ENCODE measurements around the gene RPL5. TPM values are rescaled to one million over a fixed set of nuclear protein-coding genes. Genes with fewer than 3 reads are reported as not detected.
A peak's percentile ranks its signal among the peaks of the same experiment; 100 is the strongest.

Gene RPL5
- total RNA-seq, 2 experiments from 2014 or later, result 1,359 to 1,602 TPM

- ChIA-PET POLR2A (no interaction called here), CTCF (no interaction called here)
- peaks cover 3% of the 10 kb centered on the region for H3K4me1 Mint-ChIP-seq
- H3K27ac Mint-ChIP-seq, result no peak overlapping the region
- H3K36me3 Mint-ChIP-seq (ENCODE audit: low read depth), result no peaks in the 10 kb centered on the region
- peaks cover 35% of the 10 kb centered on the region for H3K27me3 Mint-ChIP-seq
- H3K9me3 Mint-ChIP-seq (ENCODE audit: low read depth), result no peaks in the 10 kb centered on the region
- intact Hi-C loops (cut with DNase I, micrococcal nuclease), result no loop called here
- DNase-seq (no peak), ATAC-seq (no peak)
- H3K4me3 Mint-ChIP-seq, result no peak overlapping the region
Observed at GRCh38 chr1:92795166-92795565, 36.7 kb upstream of the RPL5 start.

- ChIA-PET POLR2A (no interaction called here), CTCF (interaction anchor here (1.0 to 1.8 kb wide), 3 partner anchors 19 to 49 kb away, joined by 4 to 6 read pairs (median 4); no protein-coding TSS in a partner anchor)
- Mint-ChIP-seq H3K4me1 (no peaks in the 10 kb centered on the region), H3K27ac (no peak overlapping the region), H3K4me3 (no peak overlapping the region), H3K9me3 (ENCODE audit: low read depth) (no peaks in the 10 kb centered on the region), H3K27me3 (peaks cover 22% of the 10 kb centered on the region), H3K36me3 (ENCODE audit: low read depth) (no peaks in the 10 kb centered on the region)
- no peak for ATAC-seq
- no peak for DNase-seq
- intact Hi-C loops (cut with DNase I, micrococcal nuclease), result no loop called here
Observed at GRCh38 chr1:92797297-92797696, 34.5 kb upstream of the RPL5 start.

DNA sequence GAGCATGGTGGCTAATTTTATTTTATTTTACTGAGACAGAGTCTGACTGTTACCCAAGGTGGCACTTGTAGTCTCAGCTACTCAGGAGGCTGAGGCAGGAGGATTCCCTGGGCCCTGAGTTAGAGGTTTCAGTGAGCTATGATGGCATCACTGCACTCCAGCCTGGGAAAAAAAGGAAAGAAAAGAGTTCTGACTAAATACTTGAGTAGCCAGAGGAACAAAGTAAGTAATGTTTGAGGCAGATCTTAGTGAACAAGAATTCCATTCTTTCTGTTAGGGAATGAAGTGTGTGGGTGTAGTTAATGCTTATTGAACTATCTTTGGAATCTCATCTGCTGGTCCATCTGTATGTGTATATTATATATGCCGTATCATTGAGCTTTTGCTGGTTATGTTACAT lies 33.9 kb upstream of the RPL5 start:
- ChIA-PET CTCF (interaction anchor here (1.0 to 1.8 kb wide), 3 partner anchors 19 to 49 kb away, joined by 4 to 6 read pairs (median 4); no protein-coding TSS in a partner anchor), POLR2A (no interaction called here)
- no peak for DNase-seq
- intact Hi-C loops (cut with DNase I, micrococcal nuclease), result no loop called here
- peaks cover 17% of the 10 kb centered on the region for H3K27me3 Mint-ChIP-seq
- no peaks in the 10 kb centered on the region for H3K4me1 Mint-ChIP-seq
- ATAC-seq, result no peak
- no peaks in the 10 kb centered on the region for H3K9me3 Mint-ChIP-seq (ENCODE audit: low read depth)
- no peak overlapping the region for H3K27ac Mint-ChIP-seq
- no peak overlapping the region for H3K4me3 Mint-ChIP-seq
- no peaks in the 10 kb centered on the region for H3K36me3 Mint-ChIP-seq (ENCODE audit: low read depth)

DNA sequence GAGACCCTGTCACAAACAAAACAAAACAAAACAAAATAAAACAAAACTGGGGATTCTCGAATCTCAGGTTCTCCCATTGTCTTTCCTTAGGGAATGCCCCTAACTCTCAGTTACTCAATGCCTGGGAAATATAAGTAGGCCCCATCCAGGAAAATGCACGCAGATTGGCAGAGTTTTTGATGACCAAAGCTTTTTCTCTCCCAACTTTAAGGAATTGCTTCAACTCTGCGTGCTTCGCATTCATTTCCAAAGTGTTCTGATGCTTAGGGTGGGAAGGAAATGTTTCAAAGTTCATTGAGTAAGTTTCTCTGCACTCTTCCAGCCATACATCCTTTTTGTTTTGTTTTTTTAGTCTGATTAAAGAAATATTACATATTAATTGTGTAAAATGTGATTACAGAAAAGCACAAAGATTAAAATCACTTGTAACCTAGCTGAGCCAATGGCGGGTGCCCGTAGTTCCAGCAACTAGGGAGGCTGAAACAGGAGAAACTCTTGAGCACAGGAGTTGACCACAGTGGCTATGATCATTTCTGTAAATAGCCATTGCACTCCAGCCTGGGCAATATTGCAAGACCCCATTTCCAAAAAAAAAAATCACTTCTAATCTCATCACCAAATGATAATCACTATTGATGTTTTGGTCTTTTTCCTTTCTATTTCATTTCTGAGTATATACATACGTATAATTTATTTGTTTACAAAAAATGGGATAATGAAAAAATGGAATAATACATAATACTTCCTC lies 28.5 kb upstream of the RPL5 start:
- H3K27me3 Mint-ChIP-seq, result peaks cover 2% of the 10 kb centered on the region
- CTCF ChIA-PET, result interaction anchor here (1.8 kb wide), 1 partner anchor 15 kb away, joined by 6 read pairs; no protein-coding TSS in a partner anchor

DNA sequence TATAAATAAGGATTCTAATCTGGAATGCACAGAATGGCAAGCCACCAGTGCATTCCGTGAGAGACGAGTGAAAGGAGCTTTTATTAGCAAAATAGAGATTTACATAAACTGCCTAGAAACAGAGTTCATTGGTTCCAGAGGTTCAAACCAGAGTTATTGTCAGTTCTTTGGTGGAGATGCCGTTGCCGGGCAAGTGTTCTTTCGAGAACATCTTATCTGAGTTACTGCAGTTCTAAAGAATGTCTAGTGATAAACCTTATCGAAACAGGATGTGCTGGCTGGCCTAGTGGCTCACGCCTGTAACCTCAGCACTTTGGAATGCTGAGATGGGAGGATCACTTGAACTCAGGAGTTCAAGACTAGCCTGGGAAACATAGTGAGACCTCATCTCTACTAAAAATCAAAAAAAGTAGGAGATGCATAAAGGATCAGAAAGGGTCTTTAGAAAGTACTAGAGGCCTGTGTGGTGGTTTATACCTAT lies 27.1 kb upstream of the RPL5 start:
- ChIA-PET POLR2A (no interaction called here), CTCF (interaction anchor here (0.7 to 1.8 kb wide), 4 partner anchors 12 to 319 kb away, joined by 3 to 6 read pairs (median 3); no protein-coding TSS in a partner anchor)
- no peak overlapping the region for H3K4me3 Mint-ChIP-seq
- intact Hi-C loops (cut with DNase I, micrococcal nuclease), result no loop called here
- H3K4me1 Mint-ChIP-seq, result no peaks in the 10 kb centered on the region
- DNase-seq (peak; percentile 29), ATAC-seq (peak; percentile 47)
- peaks cover 2% of the 10 kb centered on the region for H3K27me3 Mint-ChIP-seq
- H3K27ac Mint-ChIP-seq, result no peak overlapping the region
- H3K36me3 Mint-ChIP-seq (ENCODE audit: low read depth), result no peaks in the 10 kb centered on the region
- no peaks in the 10 kb centered on the region for H3K9me3 Mint-ChIP-seq (ENCODE audit: low read depth)

More for the DNA sequence above, 28.5 kb upstream of the RPL5 start:
- Mint-ChIP-seq H3K36me3 (ENCODE audit: low read depth) (no peaks in the 10 kb centered on the region), H3K27ac (no peak overlapping the region), H3K4me1 (no peaks in the 10 kb centered on the region), H3K9me3 (ENCODE audit: low read depth) (no peaks in the 10 kb centered on the region), H3K4me3 (no peak overlapping the region)
- intact Hi-C loops (cut with DNase I, micrococcal nuclease), result no loop called here
- ATAC-seq, result no peak
- POLR2A ChIA-PET, result interaction anchor here (0.7 kb wide), 1 partner anchor 167 kb away, joined by 3 read pairs; no protein-coding TSS in a partner anchor
- no peak for DNase-seq

DNA sequence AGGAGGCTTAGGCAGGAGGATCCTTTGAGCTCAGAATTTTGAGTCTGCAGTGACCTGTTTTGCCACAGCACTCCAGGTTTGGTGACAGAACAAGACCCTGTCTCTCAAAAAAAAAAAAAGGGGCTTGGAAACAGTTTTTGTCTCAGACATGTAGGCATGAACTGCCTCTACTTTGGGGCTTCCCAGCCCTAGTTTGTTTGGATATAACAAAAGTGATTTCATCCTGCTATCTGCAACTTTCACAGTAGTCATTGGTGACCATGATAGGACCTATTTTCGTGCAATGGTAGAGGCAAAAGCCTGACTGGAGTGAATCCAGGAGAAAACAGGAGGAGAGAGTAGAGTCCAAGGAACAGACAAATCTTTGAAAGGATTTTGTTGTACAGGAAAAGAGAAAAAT lies 26.6 kb upstream of the RPL5 start:
- H3K4me1 Mint-ChIP-seq, result no peaks in the 10 kb centered on the region
- no peak overlapping the region for H3K27ac Mint-ChIP-seq
- intact Hi-C loops (cut with DNase I, micrococcal nuclease), result no loop called here
- ChIA-PET CTCF (interaction anchor here (0.7 to 1.8 kb wide), 4 partner anchors 12 to 320 kb away, joined by 3 to 6 read pairs (median 3); no protein-coding TSS in a partner anchor), POLR2A (no interaction called here)
- H3K27me3 Mint-ChIP-seq, result peaks cover 2% of the 10 kb centered on the region
- DNase-seq (no peak), ATAC-seq (no peak)
- H3K4me3 Mint-ChIP-seq, result no peak overlapping the region
- H3K9me3 Mint-ChIP-seq (ENCODE audit: low read depth), result no peaks in the 10 kb centered on the region
- H3K36me3 Mint-ChIP-seq (ENCODE audit: low read depth), result no peaks in the 10 kb centered on the region

DNA sequence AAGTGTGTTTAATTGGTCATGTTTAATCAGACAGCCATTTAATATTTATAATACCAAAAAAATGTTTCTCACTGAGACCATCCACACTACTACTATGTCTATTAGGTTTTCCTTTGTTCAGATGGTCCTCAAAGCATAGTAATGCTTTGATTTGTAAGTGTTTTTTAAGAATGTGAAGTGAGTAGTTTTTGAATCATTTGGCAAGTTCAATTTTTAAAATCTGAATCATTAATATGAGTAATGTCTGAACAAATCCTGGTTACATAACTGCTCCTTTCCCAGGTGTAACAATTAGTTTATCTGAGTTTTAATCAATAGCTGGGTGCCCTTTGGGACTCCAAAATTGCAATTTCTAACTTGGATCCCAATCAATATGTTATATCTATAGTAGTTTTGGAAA lies 23.5 kb upstream of the RPL5 start:
- H3K36me3 Mint-ChIP-seq (ENCODE audit: low read depth), result no peaks in the 10 kb centered on the region
- ATAC-seq (no peak), DNase-seq (no peak)
- no peaks in the 10 kb centered on the region for H3K4me1 Mint-ChIP-seq
- no peak overlapping the region for H3K27ac Mint-ChIP-seq
- H3K27me3 Mint-ChIP-seq, result peaks cover 1% of the 10 kb centered on the region
- no peak overlapping the region for H3K4me3 Mint-ChIP-seq
- POLR2A ChIA-PET, result no interaction called here
- no peaks in the 10 kb centered on the region for H3K9me3 Mint-ChIP-seq (ENCODE audit: low read depth)
- CTCF ChIA-PET, result no interaction called here
- intact Hi-C loops (cut with DNase I, micrococcal nuclease), result no loop called here

GRCh38 chr1:92816732-92817131 lies 15.1 kb upstream of the RPL5 start:
- Mint-ChIP-seq H3K4me3 (no peak overlapping the region), H3K27ac (no peak overlapping the region), H3K36me3 (ENCODE audit: low read depth) (no peaks in the 10 kb centered on the region), H3K9me3 (ENCODE audit: low read depth) (no peaks in the 10 kb centered on the region), H3K4me1 (no peaks in the 10 kb centered on the region), H3K27me3 (peaks cover 9% of the 10 kb centered on the region)
- intact Hi-C loops (cut with DNase I, micrococcal nuclease), result loop anchor here (5.0 kb wide), 1 partner anchor 819 kb away; no protein-coding TSS in a partner anchor
- ChIA-PET POLR2A (no interaction called here), CTCF (interaction anchor here (0.9 to 4.3 kb wide), 5 partner anchors 12 to 820 kb away, joined by 3 to 61 read pairs (median 4); partner anchors contain the start of gene RPL5)
- DNase-seq (no peak), ATAC-seq (no peak)

- Mint-ChIP-seq H3K4me1 (no peaks in the 10 kb centered on the region), H3K36me3 (ENCODE audit: low read depth) (no peaks in the 10 kb centered on the region), H3K4me3 (no peak overlapping the region), H3K27me3 (peaks cover 9% of the 10 kb centered on the region), H3K9me3 (ENCODE audit: low read depth) (no peaks in the 10 kb centered on the region), H3K27ac (no peak overlapping the region)
- no peak for DNase-seq
- intact Hi-C loops (cut with DNase I, micrococcal nuclease), result loop anchor here (5.0 kb wide), 1 partner anchor 820 kb away; no protein-coding TSS in a partner anchor
- no peak for ATAC-seq
- POLR2A ChIA-PET, result no interaction called here
- CTCF ChIA-PET, result interaction anchor here (0.6 to 4.3 kb wide), 8 partner anchors 8 to 820 kb away, joined by 3 to 61 read pairs (median 4); partner anchors contain the start of gene RPL5
Observed at GRCh38 chr1:92817137-92817697, 14.6 kb upstream of the RPL5 start.

GRCh38 chr1:92817986-92818764 lies 13.7 kb upstream of the RPL5 start:
- ChIA-PET POLR2A (no interaction called here), CTCF (interaction anchor here (0.5 to 4.3 kb wide), 33 partner anchors 8 to 846 kb away, joined by 3 to 61 read pairs (median 3); partner anchors contain the start of genes EVI5 and RPL5)
- H3K9me3 Mint-ChIP-seq (ENCODE audit: low read depth), result no peaks in the 10 kb centered on the region
- H3K27me3 Mint-ChIP-seq, result peaks cover 9% of the 10 kb centered on the region
- no peaks in the 10 kb centered on the region for H3K4me1 Mint-ChIP-seq
- intact Hi-C loops (cut with DNase I, micrococcal nuclease), result loop anchor here (1.0 to 5.0 kb wide), 2 partner anchors 69 to 821 kb away; no protein-coding TSS in a partner anchor
- no peak overlapping the region for H3K27ac Mint-ChIP-seq
- peak; percentile 33 for DNase-seq
- ATAC-seq, result no peak
- H3K4me3 Mint-ChIP-seq, result no peak overlapping the region
- no peaks in the 10 kb centered on the region for H3K36me3 Mint-ChIP-seq (ENCODE audit: low read depth)

GRCh38 chr1:92820024-92820423 lies 11.8 kb upstream of the RPL5 start:
- no peak overlapping the region for H3K4me3 Mint-ChIP-seq
- H3K4me1 Mint-ChIP-seq, result no peaks in the 10 kb centered on the region
- ChIA-PET CTCF (interaction anchor here (1.0 to 4.3 kb wide), 3 partner anchors 69 to 72 kb away, joined by 3 to 61 read pairs (median 3); no protein-coding TSS in a partner anchor), POLR2A (no interaction called here)
- H3K27me3 Mint-ChIP-seq, result peaks cover 9% of the 10 kb centered on the region
- H3K9me3 Mint-ChIP-seq (ENCODE audit: low read depth), result no peaks in the 10 kb centered on the region
- no peak overlapping the region for H3K27ac Mint-ChIP-seq
- intact Hi-C loops (cut with DNase I, micrococcal nuclease), result no loop called here
- H3K36me3 Mint-ChIP-seq (ENCODE audit: low read depth), result no peaks in the 10 kb centered on the region
- ATAC-seq, result no peak
- DNase-seq, result no peak

Data from activated CD4-positive, alpha-beta T cell treated with anti-CD3 and anti-CD28 coated beads for 36 hours (primary cell).